Erythroblast (primary cell): Measurements from ENCODE around the gene KCNB1.

ENCODE experiments used
- GATA1 ChIP-seq: IDR thresholded peaks from 2 replicates; pipeline ENCODE4 v1.6.1; 2011; ENCODE audit warnings: low read depth, mild to moderate bottlenecking, control low read depth, low read length, moderate library complexity
- POLR2A ChIP-seq: IDR thresholded peaks from 2 replicates; pipeline ENCODE4 v1.6.1; 2011; ENCODE audit warnings: mild to moderate bottlenecking, low read length

GRCh38 chr20:49496553-49497397 is 14.3 kb upstream of the KCNB1 start:
- TF ChIP-seq POLR2A (no peak), GATA1 (no peak)
